IPS DF 19.7 (cell line): ENCODE data around the gene IFT80.

ENCODE experiments used
- DNase-seq: peaks from one replicate; pipeline ENCODE4 v3.0.0-alpha.2; 2013; ENCODE audit warnings: low read depth, low spot score

IFT80 gene

GRCh38 chr3:160399125-160400029, at the start of gene IFT80, which contains the start of gene SMC4:
Gene IFT80, minus strand, starts transcription at chr3:160399225. Its CDS starts 14,625 bp downstream, at chr3:160384600.
Gene SMC4, plus strand, starts transcription at chr3:160399650. Its CDS starts 1,177 bp downstream, at chr3:160400827.
- DNase-seq: peak; percentile 87

GRCh38 chr3:160447544-160447943, 48.5 kb upstream of the IFT80 start:
- no peak for DNase-seq

- DNase-seq: no peak
Observed at GRCh38 chr3:160446522-160447056, 47.6 kb upstream of the IFT80 start.

- no peak for DNase-seq
Observed at GRCh38 chr3:160445854-160446253, 46.8 kb upstream of the IFT80 start.

GRCh38 chr3:160444411-160444810, 45.4 kb upstream of the IFT80 start:
- DNase-seq: no peak

- no peak for DNase-seq
Observed at GRCh38 chr3:160440687-160441086, 41.7 kb upstream of the IFT80 start.

- DNase-seq: no peak
Observed at GRCh38 chr3:160437083-160437455, 38.0 kb upstream of the IFT80 start.

- DNase-seq: no peak
Observed at GRCh38 chr3:160435747-160436146, 36.7 kb upstream of the IFT80 start.

GRCh38 chr3:160435095-160435494, 36.1 kb upstream of the IFT80 start:
- no peak for DNase-seq

- DNase-seq: no peak
Observed at GRCh38 chr3:160434071-160434470, 35.0 kb upstream of the IFT80 start.

- no peak for DNase-seq
Observed at GRCh38 chr3:160427832-160428424, 28.9 kb upstream of the IFT80 start.

GRCh38 chr3:160417311-160417710, 18.3 kb upstream of the IFT80 start:
- DNase-seq: no peak

- DNase-seq: no peak
Observed at GRCh38 chr3:160413613-160414248, 14.7 kb upstream of the IFT80 start.

- DNase-seq: no peak
Observed at GRCh38 chr3:160412477-160412876, 13.5 kb upstream of the IFT80 start.

- DNase-seq: no peak
Observed at GRCh38 chr3:160409812-160410610, 11.0 kb upstream of the IFT80 start.

GRCh38 chr3:160403796-160404470, 4.9 kb upstream of the IFT80 start:
- no peak for DNase-seq

- DNase-seq: no peak
Observed at GRCh38 chr3:160403028-160403545, 4.1 kb upstream of the IFT80 start.

GRCh38 chr3:160402221-160403027, 3.4 kb upstream of the IFT80 start:
- DNase-seq: no peak

GRCh38 chr3:160401291-160402095, 2.5 kb upstream of the IFT80 start:
- no peak for DNase-seq
